NB4 (cell line): Measurements from ENCODE around the gene COA8.

Source experiments
- DNase-seq: peaks from one replicate; pipeline ENCODE4 v3.0.0; 2010; ENCODE audit warnings: low read depth
- H3K4me3 ChIP-seq: one replicate; pipeline ENCODE4 v1.5.1; 2011; ENCODE audit warnings: mild to moderate bottlenecking, low read depth, low read length, moderate library complexity
- MAX ChIP-seq: IDR thresholded peaks from 2 replicates; pipeline ENCODE4 v1.6.1; 2011; ENCODE audit warnings: low read depth, low read length
- MYC ChIP-seq: IDR thresholded peaks from 2 replicates; pipeline ENCODE4 v1.6.1; 2011; ENCODE audit warnings: low read depth, low read length
- POLR2A ChIP-seq: IDR thresholded peaks from 2 replicates; pipeline ENCODE4 v1.6.1; 2011; ENCODE audit warnings: mild to moderate bottlenecking; ENCODE audit not compliant: insufficient read length; ENCODE audit errors: extremely low read depth
- TF ChIP-seq, protein P1 (sequence below): IDR thresholded peaks from one replicate; pipeline ENCODE4 v1.5.1; 2012; ENCODE audit warnings: low read depth, low read length

COA8 gene

DNA sequence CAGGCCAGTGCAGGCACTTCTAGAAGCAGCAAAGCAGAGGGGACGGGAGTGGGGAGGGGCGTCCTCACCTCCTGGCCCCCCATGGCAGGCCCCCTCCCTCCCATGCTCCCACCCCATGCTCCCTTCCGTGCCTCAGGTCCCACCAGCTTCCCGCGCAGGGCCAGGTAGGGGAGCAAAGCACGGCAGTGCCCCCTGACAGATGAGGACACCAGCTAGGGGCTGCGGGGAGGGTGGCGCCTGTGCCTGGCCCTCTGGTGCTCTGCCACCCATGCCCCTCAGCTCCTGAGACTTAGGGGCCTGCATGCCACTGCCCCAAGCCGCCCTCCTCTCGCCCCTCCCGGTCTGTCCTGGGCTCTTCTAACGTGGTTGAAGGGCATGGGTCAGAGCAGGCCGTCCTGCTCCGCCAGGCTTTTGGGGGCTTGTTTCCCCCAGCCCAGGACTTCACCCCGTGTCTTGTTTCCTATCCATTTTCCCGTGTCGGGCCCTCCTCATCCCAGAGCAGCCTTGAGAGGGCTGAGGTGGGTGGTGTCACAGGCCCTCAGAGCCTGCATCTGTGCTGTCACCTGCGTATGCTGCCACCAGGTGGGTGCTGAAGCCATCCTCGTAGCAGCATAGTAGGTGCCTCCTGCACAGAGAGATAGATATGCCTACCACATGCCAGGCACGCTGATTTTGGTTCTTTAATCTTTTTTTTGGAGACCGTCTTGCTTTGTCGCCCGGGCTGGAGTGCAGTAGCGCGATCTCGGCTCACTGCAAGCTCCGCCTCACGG, 23.5 kb upstream of the COA8 start:
- DNase-seq, result no peak
- no peak for TF ChIP-seq MYC
- TF ChIP-seq, protein P1, sequence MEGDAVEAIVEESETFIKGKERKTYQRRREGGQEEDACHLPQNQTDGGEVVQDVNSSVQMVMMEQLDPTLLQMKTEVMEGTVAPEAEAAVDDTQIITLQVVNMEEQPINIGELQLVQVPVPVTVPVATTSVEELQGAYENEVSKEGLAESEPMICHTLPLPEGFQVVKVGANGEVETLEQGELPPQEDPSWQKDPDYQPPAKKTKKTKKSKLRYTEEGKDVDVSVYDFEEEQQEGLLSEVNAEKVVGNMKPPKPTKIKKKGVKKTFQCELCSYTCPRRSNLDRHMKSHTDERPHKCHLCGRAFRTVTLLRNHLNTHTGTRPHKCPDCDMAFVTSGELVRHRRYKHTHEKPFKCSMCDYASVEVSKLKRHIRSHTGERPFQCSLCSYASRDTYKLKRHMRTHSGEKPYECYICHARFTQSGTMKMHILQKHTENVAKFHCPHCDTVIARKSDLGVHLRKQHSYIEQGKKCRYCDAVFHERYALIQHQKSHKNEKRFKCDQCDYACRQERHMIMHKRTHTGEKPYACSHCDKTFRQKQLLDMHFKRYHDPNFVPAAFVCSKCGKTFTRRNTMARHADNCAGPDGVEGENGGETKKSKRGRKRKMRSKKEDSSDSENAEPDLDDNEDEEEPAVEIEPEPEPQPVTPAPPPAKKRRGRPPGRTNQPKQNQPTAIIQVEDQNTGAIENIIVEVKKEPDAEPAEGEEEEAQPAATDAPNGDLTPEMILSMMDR, result no peak
- no peak for TF ChIP-seq POLR2A
- no peak for TF ChIP-seq MAX
- H3K4me3 ChIP-seq, result no peak overlapping the region

- no peak for DNase-seq
- TF ChIP-seq, protein P1, result no peak
- TF ChIP-seq MYC, result no peak
- no peak for TF ChIP-seq POLR2A
- TF ChIP-seq MAX, result no peak
- H3K4me3 ChIP-seq, result no peak overlapping the region
These were observed 21.7 kb upstream of the COA8 start for GRCh38 chr14:103540821-103541708.

- no peak for DNase-seq
These were observed 20.8 kb upstream of the COA8 start for GRCh38 chr14:103541709-103542604.

GRCh38 chr14:103542605-103543088, 20.1 kb upstream of the COA8 start:
- DNase-seq, result no peak
- no peak overlapping the region for H3K4me3 ChIP-seq
- TF ChIP-seq POLR2A (no peak), MAX (no peak), MYC (no peak)
- TF ChIP-seq, protein P1, result no peak

More at GRCh38 chr14:103541709-103542604, 20.8 kb upstream of the COA8 start:
- TF ChIP-seq MYC (no peak), MAX (no peak), POLR2A (no peak)
- TF ChIP-seq, protein P1, result no peak
- no peak overlapping the region for H3K4me3 ChIP-seq

DNA sequence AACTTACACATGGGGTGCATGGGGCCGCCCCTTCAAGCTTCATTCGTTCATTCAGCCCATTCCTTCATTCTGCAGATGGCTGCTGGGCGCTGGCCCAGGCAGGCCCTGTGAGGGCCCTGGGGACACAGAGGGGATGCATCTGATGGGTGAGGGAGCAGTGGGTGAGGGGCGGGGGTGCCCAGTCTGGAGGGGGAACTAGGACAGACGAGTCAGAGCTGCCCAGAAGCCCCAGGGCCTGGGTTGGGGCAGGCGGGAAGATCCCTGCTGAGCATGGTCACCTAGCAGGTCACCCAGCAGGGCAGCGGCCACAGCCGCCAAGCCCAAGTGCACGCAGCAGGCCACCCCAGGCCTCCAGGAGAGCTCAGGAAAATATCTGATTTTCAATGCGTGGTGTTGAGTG, 19.6 kb upstream of the COA8 start:
- TF ChIP-seq POLR2A (no peak), MAX (no peak), MYC (no peak)
- TF ChIP-seq, protein P1, result no peak
- no peak overlapping the region for H3K4me3 ChIP-seq
- no peak for DNase-seq
